SK-N-SH (cell line): ENCODE measurements around the gene ERMN.
"Not testable (repeated sequence)": the region's sequence is repeated elsewhere in the genome, so short reads cannot be mapped to it uniquely, and the experiment has no call there.

Source experiments
- EP300 ChIP-seq, 2 experiments: IDR thresholded peaks; 2 replicates each; pipeline versions ENCODE4 v1.4.0 to v1.6.1; 2012; ENCODE audit warnings: borderline replicate concordance in 1 of 2, low read depth in 1 of 2, low read length in 1 of 2
- GABPA ChIP-seq: IDR thresholded peaks from 2 replicates; pipeline ENCODE4 v1.4.0; 2012; ENCODE audit warnings: low read depth, mild to moderate bottlenecking
- JUND ChIP-seq: IDR thresholded peaks from 2 replicates; pipeline ENCODE4 v1.4.0; 2012
- TEAD4 ChIP-seq: IDR thresholded peaks from 2 replicates; pipeline ENCODE4 v1.4.0; 2012; ENCODE audit warnings: mild to moderate bottlenecking, borderline replicate concordance; ENCODE audit not compliant: insufficient read depth
- TF ChIP-seq, protein P1 (sequence below): fragments of 200-600 bp; sonication (generic); IDR thresholded peaks from 2 replicates; pipeline ENCODE4 v1.6.1; 2017; ENCODE audit warnings: antibody characterized with exemption, mild to moderate bottlenecking, moderate library complexity
- TF ChIP-seq, protein P2 (sequence below): fragments of 150-350 bp; IDR thresholded peaks from 2 replicates; pipeline ENCODE4 v1.6.1; 2017; ENCODE audit warnings: antibody characterized with exemption, low read length, low read depth, borderline replicate concordance
- TF ChIP-seq, protein P3 (sequence below): IDR thresholded peaks from 2 replicates; pipeline ENCODE4 v1.4.0; 2012; ENCODE audit warnings: low read depth, borderline replicate concordance
- TF ChIP-seq, protein P4 (sequence below): IDR thresholded peaks from 2 replicates; pipeline ENCODE4 v1.6.1; 2012; ENCODE audit warnings: mild to moderate bottlenecking, low read depth, low read length, moderate library complexity

DNA sequence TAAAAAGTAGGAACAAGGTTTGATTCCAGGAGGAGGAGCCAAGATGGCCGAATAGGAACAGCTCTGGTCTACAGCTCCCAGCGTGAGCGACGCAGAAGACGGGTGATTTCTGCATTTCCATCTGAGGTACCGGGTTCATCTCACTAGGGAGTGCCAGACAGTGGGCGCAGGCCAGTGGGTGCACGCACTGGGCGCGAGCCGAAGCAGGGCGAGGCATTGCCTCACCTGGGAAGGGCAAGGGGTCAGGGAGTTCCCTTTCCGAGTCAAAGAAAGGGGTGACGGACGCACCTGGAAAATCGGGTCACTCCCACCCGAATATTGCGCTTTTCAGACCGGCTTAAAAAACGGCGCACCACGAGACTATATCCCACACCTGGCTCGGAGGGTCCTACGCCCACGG lies 42.9 kb upstream of the ERMN start:
- TF ChIP-seq, protein P1, sequence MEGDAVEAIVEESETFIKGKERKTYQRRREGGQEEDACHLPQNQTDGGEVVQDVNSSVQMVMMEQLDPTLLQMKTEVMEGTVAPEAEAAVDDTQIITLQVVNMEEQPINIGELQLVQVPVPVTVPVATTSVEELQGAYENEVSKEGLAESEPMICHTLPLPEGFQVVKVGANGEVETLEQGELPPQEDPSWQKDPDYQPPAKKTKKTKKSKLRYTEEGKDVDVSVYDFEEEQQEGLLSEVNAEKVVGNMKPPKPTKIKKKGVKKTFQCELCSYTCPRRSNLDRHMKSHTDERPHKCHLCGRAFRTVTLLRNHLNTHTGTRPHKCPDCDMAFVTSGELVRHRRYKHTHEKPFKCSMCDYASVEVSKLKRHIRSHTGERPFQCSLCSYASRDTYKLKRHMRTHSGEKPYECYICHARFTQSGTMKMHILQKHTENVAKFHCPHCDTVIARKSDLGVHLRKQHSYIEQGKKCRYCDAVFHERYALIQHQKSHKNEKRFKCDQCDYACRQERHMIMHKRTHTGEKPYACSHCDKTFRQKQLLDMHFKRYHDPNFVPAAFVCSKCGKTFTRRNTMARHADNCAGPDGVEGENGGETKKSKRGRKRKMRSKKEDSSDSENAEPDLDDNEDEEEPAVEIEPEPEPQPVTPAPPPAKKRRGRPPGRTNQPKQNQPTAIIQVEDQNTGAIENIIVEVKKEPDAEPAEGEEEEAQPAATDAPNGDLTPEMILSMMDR = not testable (repeated sequence)
- TF ChIP-seq, protein P2, sequence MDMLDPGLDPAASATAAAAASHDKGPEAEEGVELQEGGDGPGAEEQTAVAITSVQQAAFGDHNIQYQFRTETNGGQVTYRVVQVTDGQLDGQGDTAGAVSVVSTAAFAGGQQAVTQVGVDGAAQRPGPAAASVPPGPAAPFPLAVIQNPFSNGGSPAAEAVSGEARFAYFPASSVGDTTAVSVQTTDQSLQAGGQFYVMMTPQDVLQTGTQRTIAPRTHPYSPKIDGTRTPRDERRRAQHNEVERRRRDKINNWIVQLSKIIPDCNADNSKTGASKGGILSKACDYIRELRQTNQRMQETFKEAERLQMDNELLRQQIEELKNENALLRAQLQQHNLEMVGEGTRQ = not testable (repeated sequence)
- TF ChIP-seq GABPA; JUND; EP300 (IDR thresholded peaks at IDR 0.05; ENCODE audit: borderline replicate concordance in 1 of 2, low read depth in 1 of 2, low read length in 1 of 2); TEAD4: not testable (repeated sequence)
- TF ChIP-seq, protein P3, sequence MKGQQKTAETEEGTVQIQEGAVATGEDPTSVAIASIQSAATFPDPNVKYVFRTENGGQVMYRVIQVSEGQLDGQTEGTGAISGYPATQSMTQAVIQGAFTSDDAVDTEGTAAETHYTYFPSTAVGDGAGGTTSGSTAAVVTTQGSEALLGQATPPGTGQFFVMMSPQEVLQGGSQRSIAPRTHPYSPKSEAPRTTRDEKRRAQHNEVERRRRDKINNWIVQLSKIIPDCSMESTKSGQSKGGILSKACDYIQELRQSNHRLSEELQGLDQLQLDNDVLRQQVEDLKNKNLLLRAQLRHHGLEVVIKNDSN = not testable (repeated sequence)
- TF ChIP-seq, protein P4, sequence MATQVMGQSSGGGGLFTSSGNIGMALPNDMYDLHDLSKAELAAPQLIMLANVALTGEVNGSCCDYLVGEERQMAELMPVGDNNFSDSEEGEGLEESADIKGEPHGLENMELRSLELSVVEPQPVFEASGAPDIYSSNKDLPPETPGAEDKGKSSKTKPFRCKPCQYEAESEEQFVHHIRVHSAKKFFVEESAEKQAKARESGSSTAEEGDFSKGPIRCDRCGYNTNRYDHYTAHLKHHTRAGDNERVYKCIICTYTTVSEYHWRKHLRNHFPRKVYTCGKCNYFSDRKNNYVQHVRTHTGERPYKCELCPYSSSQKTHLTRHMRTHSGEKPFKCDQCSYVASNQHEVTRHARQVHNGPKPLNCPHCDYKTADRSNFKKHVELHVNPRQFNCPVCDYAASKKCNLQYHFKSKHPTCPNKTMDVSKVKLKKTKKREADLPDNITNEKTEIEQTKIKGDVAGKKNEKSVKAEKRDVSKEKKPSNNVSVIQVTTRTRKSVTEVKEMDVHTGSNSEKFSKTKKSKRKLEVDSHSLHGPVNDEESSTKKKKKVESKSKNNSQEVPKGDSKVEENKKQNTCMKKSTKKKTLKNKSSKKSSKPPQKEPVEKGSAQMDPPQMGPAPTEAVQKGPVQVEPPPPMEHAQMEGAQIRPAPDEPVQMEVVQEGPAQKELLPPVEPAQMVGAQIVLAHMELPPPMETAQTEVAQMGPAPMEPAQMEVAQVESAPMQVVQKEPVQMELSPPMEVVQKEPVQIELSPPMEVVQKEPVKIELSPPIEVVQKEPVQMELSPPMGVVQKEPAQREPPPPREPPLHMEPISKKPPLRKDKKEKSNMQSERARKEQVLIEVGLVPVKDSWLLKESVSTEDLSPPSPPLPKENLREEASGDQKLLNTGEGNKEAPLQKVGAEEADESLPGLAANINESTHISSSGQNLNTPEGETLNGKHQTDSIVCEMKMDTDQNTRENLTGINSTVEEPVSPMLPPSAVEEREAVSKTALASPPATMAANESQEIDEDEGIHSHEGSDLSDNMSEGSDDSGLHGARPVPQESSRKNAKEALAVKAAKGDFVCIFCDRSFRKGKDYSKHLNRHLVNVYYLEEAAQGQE = not testable (repeated sequence)
